Nephron progenitor cell (in vitro differentiated cells): ENCODE measurements around the gene PPP1R26.
"Not testable (repeated sequence)": the region's sequence is repeated elsewhere in the genome, so short reads cannot be mapped to it uniquely, and the experiment has no call there.

Experiments used
- DNase-seq: peaks from one replicate; pipeline ENCODE4 v3.0.0; 2021
- H3K27ac Mint-ChIP-seq: 2 replicates; pipeline ENCODE4 v1.8.0; 2021; ENCODE audit warnings: mild to moderate bottlenecking, moderate library complexity, mixed read lengths
- H3K27me3 Mint-ChIP-seq: 2 replicates; pipeline ENCODE4 v1.8.0; 2021; ENCODE audit warnings: mild to moderate bottlenecking, low read depth, mixed read lengths; ENCODE audit not compliant: poor library complexity
- H3K36me3 Mint-ChIP-seq: 2 replicates; pipeline ENCODE4 v1.8.0; 2021; ENCODE audit warnings: low read depth, mixed read lengths
- H3K4me1 Mint-ChIP-seq: 2 replicates; pipeline ENCODE4 v1.8.0; 2021; ENCODE audit warnings: mixed read lengths
- H3K4me3 Mint-ChIP-seq: 2 replicates; pipeline ENCODE4 v1.8.0; 2021; ENCODE audit warnings: mild to moderate bottlenecking, moderate library complexity, mixed read lengths
- H3K9me3 Mint-ChIP-seq: 2 replicates; pipeline ENCODE4 v1.8.0; 2021; ENCODE audit warnings: mild to moderate bottlenecking, moderate library complexity, mixed read lengths
- TF ChIP-seq, protein P1 (sequence below): fragments of 200-600 bp; sonication (generic); IDR thresholded peaks from 2 replicates; pipeline ENCODE4 v1.5.0; 2021; ENCODE audit warnings: antibody characterized with exemption

The PPP1R26 gene

DNA sequence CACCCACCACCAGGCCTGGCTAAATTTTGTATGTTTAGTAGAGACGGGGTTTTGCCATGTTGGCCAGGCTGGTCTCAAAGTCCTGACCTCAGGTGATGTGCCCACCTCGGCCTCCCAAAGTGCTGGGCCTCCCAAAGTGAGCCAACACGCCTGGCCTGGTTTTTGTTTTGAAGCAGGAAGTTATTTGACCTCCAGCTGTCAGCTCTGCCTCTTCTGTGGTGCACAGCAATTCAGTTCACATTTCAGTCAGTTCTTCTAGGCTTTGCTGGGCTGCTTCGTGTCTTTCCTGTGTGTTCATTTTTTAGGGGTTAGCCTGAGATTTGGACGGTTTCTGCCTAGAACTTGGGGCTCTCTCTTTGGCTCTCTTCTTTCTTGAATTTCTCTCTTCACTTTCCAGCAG is 50.6 kb downstream of the PPP1R26 start:
- no peaks in the 10 kb centered on the region for H3K36me3 Mint-ChIP-seq
- DNase-seq: no peak
- H3K9me3 Mint-ChIP-seq: peaks cover 13% of the 10 kb centered on the region
- no peak overlapping the region for H3K4me3 Mint-ChIP-seq
- no peak overlapping the region for H3K27ac Mint-ChIP-seq
- TF ChIP-seq, protein P1, sequence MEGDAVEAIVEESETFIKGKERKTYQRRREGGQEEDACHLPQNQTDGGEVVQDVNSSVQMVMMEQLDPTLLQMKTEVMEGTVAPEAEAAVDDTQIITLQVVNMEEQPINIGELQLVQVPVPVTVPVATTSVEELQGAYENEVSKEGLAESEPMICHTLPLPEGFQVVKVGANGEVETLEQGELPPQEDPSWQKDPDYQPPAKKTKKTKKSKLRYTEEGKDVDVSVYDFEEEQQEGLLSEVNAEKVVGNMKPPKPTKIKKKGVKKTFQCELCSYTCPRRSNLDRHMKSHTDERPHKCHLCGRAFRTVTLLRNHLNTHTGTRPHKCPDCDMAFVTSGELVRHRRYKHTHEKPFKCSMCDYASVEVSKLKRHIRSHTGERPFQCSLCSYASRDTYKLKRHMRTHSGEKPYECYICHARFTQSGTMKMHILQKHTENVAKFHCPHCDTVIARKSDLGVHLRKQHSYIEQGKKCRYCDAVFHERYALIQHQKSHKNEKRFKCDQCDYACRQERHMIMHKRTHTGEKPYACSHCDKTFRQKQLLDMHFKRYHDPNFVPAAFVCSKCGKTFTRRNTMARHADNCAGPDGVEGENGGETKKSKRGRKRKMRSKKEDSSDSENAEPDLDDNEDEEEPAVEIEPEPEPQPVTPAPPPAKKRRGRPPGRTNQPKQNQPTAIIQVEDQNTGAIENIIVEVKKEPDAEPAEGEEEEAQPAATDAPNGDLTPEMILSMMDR: no peak
- peaks cover 22% of the 10 kb centered on the region for H3K27me3 Mint-ChIP-seq
- peaks cover 15% of the 10 kb centered on the region for H3K4me1 Mint-ChIP-seq

DNA sequence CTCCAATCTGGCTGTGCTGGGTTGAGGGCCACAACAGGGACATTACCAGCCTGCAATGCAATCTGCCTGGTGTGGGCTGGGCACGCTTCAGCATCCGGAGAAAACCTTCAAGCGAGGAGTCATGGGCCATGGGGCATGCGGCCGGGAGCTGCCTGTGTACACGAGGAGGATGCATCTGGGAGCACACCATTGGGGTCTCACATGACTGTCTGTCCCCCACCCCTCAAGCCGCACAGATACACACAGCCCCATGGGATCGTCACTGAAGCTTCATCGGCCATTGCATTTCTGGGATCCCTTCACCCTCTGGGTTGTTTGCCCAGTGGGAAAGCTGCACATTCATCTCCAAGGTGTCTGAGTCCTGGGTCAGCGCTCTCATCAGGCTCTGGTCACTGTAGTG is 51.5 kb downstream of the PPP1R26 start:
- no peak overlapping the region for H3K27ac Mint-ChIP-seq
- TF ChIP-seq, protein P1: no peak
- peaks cover 32% of the 10 kb centered on the region for H3K27me3 Mint-ChIP-seq
- peaks cover 13% of the 10 kb centered on the region for H3K9me3 Mint-ChIP-seq
- H3K36me3 Mint-ChIP-seq: no peaks in the 10 kb centered on the region
- H3K4me1 Mint-ChIP-seq: peaks cover 11% of the 10 kb centered on the region
- H3K4me3 Mint-ChIP-seq: no peak overlapping the region
- no peak for DNase-seq

DNA sequence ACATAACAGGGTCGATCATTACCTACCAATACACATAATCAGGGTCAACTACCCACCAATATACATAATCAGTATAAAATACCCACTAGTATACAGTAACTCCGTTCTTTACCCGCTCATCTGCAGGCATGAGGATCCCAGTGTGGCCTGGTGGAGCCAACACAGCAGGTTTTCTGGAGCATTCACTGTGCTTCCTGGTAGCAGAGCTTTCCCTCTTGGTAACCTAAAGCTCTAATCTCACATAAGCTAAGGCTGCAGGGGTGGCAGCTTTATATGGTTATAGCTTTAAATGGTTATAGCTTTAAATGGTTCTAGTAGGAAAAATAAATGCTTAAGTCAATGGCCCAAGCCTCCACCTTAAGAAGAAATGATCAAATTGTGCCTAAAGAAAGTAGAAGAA is 53.5 kb downstream of the PPP1R26 start:
- TF ChIP-seq, protein P1: no peak
- peaks cover 50% of the 10 kb centered on the region for H3K27me3 Mint-ChIP-seq
- no peak overlapping the region for H3K4me3 Mint-ChIP-seq
- peaks cover 11% of the 10 kb centered on the region for H3K4me1 Mint-ChIP-seq
- no peak overlapping the region for H3K27ac Mint-ChIP-seq
- DNase-seq: no peak
- peaks cover 23% of the 10 kb centered on the region for H3K9me3 Mint-ChIP-seq
- H3K36me3 Mint-ChIP-seq: no peaks in the 10 kb centered on the region

DNA sequence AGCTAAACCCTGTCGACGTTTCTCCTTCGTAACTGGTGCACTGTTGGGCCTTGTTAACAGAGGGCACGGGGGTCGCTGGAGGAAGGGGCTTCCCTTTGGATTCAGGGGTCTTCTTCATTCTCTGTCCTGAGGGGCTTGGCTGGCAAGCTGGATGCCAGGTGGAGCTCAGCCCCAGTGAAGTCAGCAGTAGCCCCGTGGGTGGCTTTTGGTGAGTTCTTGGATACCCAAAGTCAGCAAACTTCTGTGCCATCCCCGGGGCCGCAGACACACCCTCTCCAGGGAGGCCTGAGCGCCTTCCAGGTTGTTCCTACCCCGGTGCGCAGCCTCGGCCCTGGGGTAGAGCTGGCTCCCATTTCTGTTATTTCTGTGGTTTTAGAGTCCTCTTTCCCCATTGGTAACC is 54.1 kb downstream of the PPP1R26 start:
- TF ChIP-seq, protein P1: no peak
- no peak overlapping the region for H3K4me3 Mint-ChIP-seq
- H3K4me1 Mint-ChIP-seq: peaks cover 11% of the 10 kb centered on the region
- H3K27me3 Mint-ChIP-seq: peaks cover 55% of the 10 kb centered on the region
- no peak for DNase-seq
- H3K36me3 Mint-ChIP-seq: no peaks in the 10 kb centered on the region
- peak overlapping the region; percentile 16 for H3K27ac Mint-ChIP-seq
- H3K9me3 Mint-ChIP-seq: peaks cover 23% of the 10 kb centered on the region

DNA sequence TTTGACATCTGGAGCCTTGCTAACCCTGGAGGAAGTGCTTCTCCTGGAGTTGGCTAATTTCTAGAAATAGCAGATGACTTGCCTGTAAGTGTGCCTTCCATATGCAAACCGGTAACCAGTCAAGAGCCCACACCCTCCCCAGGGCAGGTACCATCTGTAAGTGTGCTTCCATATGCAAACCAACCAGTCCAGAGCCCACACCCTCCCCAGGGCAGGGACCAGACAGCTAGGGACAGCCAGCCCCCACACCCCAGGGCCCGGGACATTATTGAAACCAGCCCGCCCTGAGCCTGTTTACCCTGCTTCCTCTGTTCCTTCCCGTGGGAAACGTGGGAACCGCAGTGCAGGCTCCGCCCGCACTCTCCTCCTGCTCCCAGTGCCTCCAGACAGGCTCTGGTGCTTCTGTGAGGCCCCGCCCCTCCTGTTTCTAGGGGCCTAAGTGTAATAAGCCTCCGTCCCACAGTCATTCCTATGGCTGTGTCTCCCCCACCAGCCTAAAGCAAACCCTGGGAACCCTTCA is 54.7 kb downstream of the PPP1R26 start:
- peak; percentile 39 for DNase-seq

DNA sequence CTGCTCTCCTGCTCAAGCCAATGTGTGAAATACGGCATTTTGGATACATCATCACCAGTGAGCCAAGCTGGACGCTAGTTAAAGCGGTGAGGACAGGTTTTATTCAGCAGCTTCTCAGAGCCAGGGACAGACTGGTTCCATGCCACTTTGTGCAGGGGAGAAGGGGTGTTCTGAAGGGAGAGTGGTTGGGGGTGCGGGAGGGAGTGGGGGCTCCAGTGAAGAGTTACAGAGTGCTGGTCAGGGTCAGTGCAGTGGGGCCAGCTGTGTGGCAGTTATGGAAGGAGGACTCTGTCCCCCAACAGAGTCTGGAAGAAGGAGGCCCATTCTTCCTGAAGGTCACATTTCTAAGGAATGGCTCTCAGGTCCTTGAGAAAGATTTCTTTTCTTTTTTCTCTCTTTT is 55.2 kb downstream of the PPP1R26 start:
- not testable (repeated sequence) for H3K27ac Mint-ChIP-seq
- peaks cover 64% of the 10 kb centered on the region for H3K27me3 Mint-ChIP-seq

More for the DNA sequence above, 54.7 kb downstream of the PPP1R26 start:
- Mint-ChIP-seq H3K27me3 (peaks cover 60% of the 10 kb centered on the region), H3K4me1 (peaks cover 11% of the 10 kb centered on the region), H3K9me3 (peaks cover 21% of the 10 kb centered on the region), H3K27ac (peak overlapping the region; percentile 60)
- not testable (repeated sequence) for H3K36me3 Mint-ChIP-seq, H3K4me3 Mint-ChIP-seq

DNA sequence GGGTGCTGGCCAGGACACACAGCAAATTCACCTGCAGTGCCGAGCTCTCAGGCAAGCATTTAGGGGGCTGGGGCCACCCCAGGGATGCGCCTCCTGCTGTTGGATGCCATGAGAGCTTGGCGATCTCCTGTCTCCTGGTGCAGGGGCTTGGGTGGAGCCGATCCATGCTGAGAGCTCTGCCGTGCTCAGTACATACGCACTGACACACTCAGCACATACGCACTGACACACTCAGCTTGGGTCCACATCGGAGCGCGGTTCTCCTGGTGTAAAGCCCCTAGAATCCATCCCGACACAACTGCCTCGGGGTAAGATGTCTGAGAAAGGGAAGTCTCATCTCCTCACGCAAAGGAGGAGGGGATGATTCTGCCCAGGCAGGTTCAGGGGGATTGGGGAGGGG is 56.0 kb downstream of the PPP1R26 start:
- not testable (repeated sequence) for H3K36me3 Mint-ChIP-seq, H3K27ac Mint-ChIP-seq, H3K4me3 Mint-ChIP-seq, DNase-seq
- H3K27me3 Mint-ChIP-seq: peaks cover 63% of the 10 kb centered on the region
- H3K4me1 Mint-ChIP-seq: peaks cover 11% of the 10 kb centered on the region
- peaks cover 10% of the 10 kb centered on the region for H3K9me3 Mint-ChIP-seq

More for the DNA sequence above, 55.2 kb downstream of the PPP1R26 start:
- H3K4me1 Mint-ChIP-seq: peaks cover 11% of the 10 kb centered on the region
- not testable (repeated sequence) for H3K4me3 Mint-ChIP-seq, DNase-seq, H3K36me3 Mint-ChIP-seq
- peaks cover 15% of the 10 kb centered on the region for H3K9me3 Mint-ChIP-seq
